ENCODE data around the gene MYEF2. TPM values are rescaled to one million over a fixed set of nuclear protein-coding genes. Genes with fewer than 3 reads are reported as not detected.

MYEF2 gene
- total and polyA plus RNA-seq, 5 donors = 7.2 to 17.5 (median 11.4) TPM

DNA sequence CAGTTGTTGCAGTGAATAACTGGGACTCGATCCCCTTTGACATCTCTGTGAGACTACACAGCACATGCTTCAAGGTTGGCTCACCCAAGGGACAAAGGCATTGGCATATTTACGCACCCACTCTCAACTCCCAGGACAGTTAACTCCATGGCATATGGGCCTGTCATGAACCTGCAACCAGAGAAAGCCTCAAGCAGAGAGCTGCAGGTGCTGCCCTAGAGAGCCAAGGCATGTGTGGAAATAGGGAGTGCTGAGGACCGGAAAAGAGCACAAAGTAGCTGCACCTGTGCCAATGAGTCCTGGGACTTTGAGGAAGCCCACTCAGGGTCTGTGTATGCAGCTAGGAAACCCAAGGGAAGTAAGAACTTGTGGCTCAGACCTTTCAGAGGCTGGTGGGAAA lies 90.3 kb downstream of the MYEF2 start:
- intact Hi-C loops (cut with DNase I) = no loop called here
- Histone ChIP-seq H3K27ac (ENCODE audit: low read length) (no peak overlapping the region), H3K4me1 (ENCODE audit: control insufficient read depth, insufficient read depth, low read length) (no peaks in the 10 kb centered on the region), H3K27me3 (ENCODE audit: control insufficient read depth, insufficient read depth) (no peaks in the 10 kb centered on the region), H3K4me3 (ENCODE audit: low read length) (no peak overlapping the region), H3K9me3 (ENCODE audit: control insufficient read depth, low read length) (no peaks in the 10 kb centered on the region)
- WGBS = 86% methylated on average over 3 of the region's 3 CpGs
- ATAC-seq = no peak
- DNase-seq = no peak

DNA sequence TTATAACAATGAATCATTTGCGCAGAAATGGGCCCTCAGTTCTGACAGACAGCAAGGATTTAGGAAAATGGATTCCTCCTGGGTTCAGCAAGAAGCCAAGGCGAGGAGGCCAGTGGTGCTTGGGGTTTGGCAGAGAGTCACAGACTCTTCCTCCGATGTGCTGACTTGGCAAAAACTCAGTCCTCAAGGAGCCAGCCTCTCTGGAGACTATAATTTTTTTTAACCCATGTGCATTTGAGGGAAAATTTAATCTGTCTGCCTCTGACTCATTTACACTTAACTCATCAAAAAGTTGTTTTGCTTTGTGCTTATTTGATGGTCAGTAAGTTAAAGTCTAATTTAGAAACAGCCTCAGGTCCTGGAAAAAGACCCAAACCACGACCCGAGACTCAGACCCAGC lies 91.5 kb downstream of the MYEF2 start:
- DNase-seq (no peak), ATAC-seq (no peak)
- 45% methylated on average over 5 of the region's 5 CpGs for WGBS
- no peaks in the 10 kb centered on the region for H3K9me3 ChIP-seq (ENCODE audit: control insufficient read depth, low read length)
- H3K27me3 ChIP-seq (ENCODE audit: control insufficient read depth, insufficient read depth) = no peaks in the 10 kb centered on the region
- no peaks in the 10 kb centered on the region for H3K4me1 ChIP-seq (ENCODE audit: control insufficient read depth, insufficient read depth, low read length)
- intact Hi-C loops (cut with DNase I) = no loop called here
- no peak overlapping the region for H3K4me3 ChIP-seq (ENCODE audit: low read length)
- H3K27ac ChIP-seq (ENCODE audit: low read length) = no peak overlapping the region

DNA sequence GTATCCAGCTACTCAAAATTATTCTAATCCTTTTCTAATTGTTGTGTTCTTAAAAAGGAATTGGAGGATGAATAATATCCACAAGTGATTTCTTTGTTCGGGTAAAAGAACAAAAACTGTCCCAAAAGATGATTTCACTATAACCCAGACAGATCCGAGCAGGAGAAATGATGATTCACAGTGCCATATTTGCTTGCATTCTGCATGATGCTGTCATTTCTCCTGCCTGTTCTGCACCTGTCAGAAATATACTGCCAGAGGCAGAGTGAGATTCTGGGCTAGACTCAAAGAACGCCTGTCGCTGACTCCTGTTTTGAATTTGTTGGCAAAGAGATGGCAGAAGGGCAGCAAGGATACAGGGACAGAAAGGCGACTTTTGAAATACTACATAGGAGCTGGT lies 92.0 kb downstream of the MYEF2 start:
- 62% methylated on average over 5 of the region's 5 CpGs for WGBS
- Histone ChIP-seq H3K4me3 (ENCODE audit: low read length) (no peak overlapping the region), H3K4me1 (ENCODE audit: control insufficient read depth, insufficient read depth, low read length) (no peaks in the 10 kb centered on the region), H3K9me3 (ENCODE audit: control insufficient read depth, low read length) (no peaks in the 10 kb centered on the region), H3K27me3 (ENCODE audit: control insufficient read depth, insufficient read depth) (no peaks in the 10 kb centered on the region), H3K27ac (ENCODE audit: low read length) (no peak overlapping the region)
- DNase-seq (no peak), ATAC-seq (no peak)
- intact Hi-C loops (cut with DNase I) = no loop called here

DNA sequence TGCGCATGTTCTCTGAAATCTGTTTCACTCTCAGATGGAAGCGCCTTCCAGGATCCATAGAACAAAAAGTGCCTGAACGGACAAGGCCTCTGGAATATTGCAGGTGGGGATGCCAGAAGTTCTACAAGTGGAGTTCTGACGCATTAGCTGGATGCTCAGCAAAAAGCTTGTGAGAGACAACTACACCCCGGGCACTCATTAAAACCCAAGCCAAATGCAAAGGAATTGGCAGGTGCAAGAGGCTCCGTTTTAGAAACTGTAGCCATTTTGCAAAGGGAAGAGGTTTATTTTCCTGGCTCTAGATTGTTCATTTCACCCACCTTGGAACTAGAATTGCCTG lies 92.5 kb downstream of the MYEF2 start:
- DNase-seq (no peak), ATAC-seq (no peak)
- Histone ChIP-seq H3K27ac (ENCODE audit: low read length) (no peak overlapping the region), H3K4me3 (ENCODE audit: low read length) (no peak overlapping the region), H3K9me3 (ENCODE audit: control insufficient read depth, low read length) (no peaks in the 10 kb centered on the region), H3K27me3 (ENCODE audit: control insufficient read depth, insufficient read depth) (no peaks in the 10 kb centered on the region), H3K4me1 (ENCODE audit: control insufficient read depth, insufficient read depth, low read length) (no peaks in the 10 kb centered on the region)
- 93% methylated on average over 6 of the region's 6 CpGs for WGBS
- intact Hi-C loops (cut with DNase I) = no loop called here

DNA sequence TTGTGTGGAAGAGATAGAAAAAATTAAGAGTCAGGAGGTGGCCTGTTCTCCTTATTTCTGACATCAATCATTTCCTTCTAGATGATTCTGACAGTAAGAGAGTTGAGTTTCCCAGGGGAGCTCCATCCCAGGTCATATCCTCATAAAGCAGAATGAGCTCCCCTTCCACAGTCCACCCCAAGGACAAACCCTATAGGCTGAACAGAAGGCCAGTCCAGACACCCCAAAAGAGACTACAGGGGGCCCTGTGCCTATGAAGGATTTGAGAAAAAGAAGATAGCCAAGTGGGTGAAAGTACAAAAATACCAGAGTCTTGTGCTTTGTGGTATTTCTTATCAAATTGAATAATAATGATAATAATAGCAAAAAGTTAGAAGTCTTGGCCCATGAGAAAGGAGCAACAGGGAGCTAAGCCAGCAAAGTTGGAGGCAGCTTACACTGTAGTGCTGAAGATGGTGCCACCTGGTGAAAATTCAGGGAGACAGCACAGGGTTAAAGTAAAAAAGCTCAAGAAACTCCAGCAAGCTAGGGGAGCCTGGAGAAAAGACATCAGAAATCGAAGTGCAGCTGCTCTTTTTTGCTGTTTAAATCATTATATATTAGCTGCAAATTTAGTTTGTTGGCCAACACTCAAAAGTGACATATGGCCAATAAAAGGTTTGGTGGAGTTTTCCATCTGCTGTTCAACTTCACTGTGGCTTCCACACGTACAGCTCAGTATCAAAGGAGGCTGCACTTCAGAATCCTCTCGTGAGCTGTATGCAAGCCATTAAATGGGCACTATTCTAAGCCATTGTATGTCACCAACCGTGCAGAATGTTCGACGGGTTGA lies 93.1 kb downstream of the MYEF2 start:
- no peak overlapping the region for H3K4me3 ChIP-seq (ENCODE audit: low read length)
- no peaks in the 10 kb centered on the region for H3K9me3 ChIP-seq (ENCODE audit: control insufficient read depth, low read length)
- H3K27me3 ChIP-seq (ENCODE audit: control insufficient read depth, insufficient read depth) = no peaks in the 10 kb centered on the region
- no peak for ATAC-seq
- 68% methylated on average over 6 of the region's 6 CpGs for WGBS
- intact Hi-C loops (cut with DNase I) = no loop called here
- no peaks in the 10 kb centered on the region for H3K4me1 ChIP-seq (ENCODE audit: control insufficient read depth, insufficient read depth, low read length)
- DNase-seq = no peak
- no peak overlapping the region for H3K27ac ChIP-seq (ENCODE audit: low read length)

Other genes starting within 250 kb of the MYEF2 start
- not detected for gene SLC24A5, start 57.3 kb downstream of the MYEF2 start, total RNA-seq
- not detected for gene SLC24A5, start 57.3 kb downstream of the MYEF2 start, polyA plus RNA-seq
- not detected for gene CTXN2, start 13.4 kb upstream of the MYEF2 start, total RNA-seq
- not detected for gene CTXN2, start 13.4 kb upstream of the MYEF2 start, polyA plus RNA-seq
- gene SLC12A1, start 28.0 kb upstream of the MYEF2 start, total RNA-seq = not detected
- not detected for gene SLC12A1, start 28.0 kb upstream of the MYEF2 start, polyA plus RNA-seq
- 10 to 100 TPM; 71.0 to 92.1 (median 84.5) TPM for gene DUT, start 153.1 kb upstream of the MYEF2 start, total RNA-seq
- gene DUT, start 153.1 kb upstream of the MYEF2 start, polyA plus RNA-seq = 75.9 TPM